DOHH2 (cell line): ENCODE results near the gene PRIM1.

Experiments used
- H3F3A ChIP-seq: fragments of 200-600 bp; sonication (generic), shearing (Covaris generic); 2 replicates; pipeline ENCODE4 v1.6.0; 2016; ENCODE audit warnings: antibody characterized with exemption, mild to moderate bottlenecking; ENCODE audit not compliant: control insufficient read depth, insufficient read depth
- H3K27ac ChIP-seq: fragments of 200-600 bp; sonication (generic); 2 replicates; pipeline ENCODE4 v1.5.1; 2014; ENCODE audit warnings: low read depth, mild to moderate bottlenecking, low read length, moderate library complexity
- H3K27me3 ChIP-seq: fragments of 200-600 bp; sonication (generic); 2 replicates; pipeline ENCODE4 v1.6.1; 2014; ENCODE audit warnings: mild to moderate bottlenecking, low read length, mixed read lengths; ENCODE audit not compliant: control insufficient read depth
- H3K36me3 ChIP-seq: fragments of 200-600 bp; sonication (generic); 2 replicates; pipeline ENCODE4 v1.6.1; 2014; ENCODE audit warnings: mild to moderate bottlenecking, low read length, moderate library complexity, mixed read lengths; ENCODE audit not compliant: control insufficient read depth
- H3K4me1 ChIP-seq: fragments of 200-600 bp; sonication (generic); 2 replicates; pipeline ENCODE4 v1.6.1; 2014; ENCODE audit warnings: mild to moderate bottlenecking, low read length, mixed read lengths; ENCODE audit not compliant: control insufficient read depth
- H3K4me2 ChIP-seq: fragments of 200-600 bp; sonication (generic); 2 replicates; pipeline ENCODE4 v1.6.0; 2014; ENCODE audit warnings: mild to moderate bottlenecking, low read length, moderate library complexity
- H3K4me3 ChIP-seq: fragments of 200-600 bp; sonication (generic); 2 replicates; pipeline ENCODE4 v1.5.1; 2014; ENCODE audit warnings: mild to moderate bottlenecking, low read length, mixed read lengths
- H3K79me2 ChIP-seq: fragments of 200-600 bp; sonication (generic); 2 replicates; pipeline ENCODE4 v1.6.1; 2014; ENCODE audit warnings: mild to moderate bottlenecking, low read length, mixed read lengths; ENCODE audit not compliant: control insufficient read depth
- H3K9me2 ChIP-seq: fragments of 200-600 bp; sonication (generic); replicated peaks from 2 replicates; pipeline ENCODE4 v1.6.1; 2014; ENCODE audit warnings: mild to moderate bottlenecking, low read length, mixed read lengths; ENCODE audit not compliant: control insufficient read depth
- H3K9me3 ChIP-seq: fragments of 200-600 bp; sonication (generic); 2 replicates; pipeline ENCODE4 v1.6.1; 2014; ENCODE audit warnings: antibody characterized with exemption, low read length, mixed read lengths; ENCODE audit not compliant: control insufficient read depth, insufficient read depth
- H4K20me1 ChIP-seq: fragments of 200-600 bp; sonication (generic); 2 replicates; pipeline ENCODE4 v1.6.0; 2014; ENCODE audit warnings: low read depth, mild to moderate bottlenecking, antibody characterized with exemption, low read length, moderate library complexity; ENCODE audit not compliant: control insufficient read depth, insufficient read depth
- EZH2phosphoT487 ChIP-seq: fragments of 200-600 bp; sonication (generic); IDR thresholded peaks from 2 replicates; pipeline ENCODE4 v1.6.1; 2017; ENCODE audit warnings: borderline replicate concordance, mild to moderate bottlenecking, antibody characterized with exemption, low read length, moderate library complexity, mixed read lengths
- TF ChIP-seq, protein P1 (sequence below): fragments of 200-600 bp; sonication (generic); IDR thresholded peaks from one replicate; pipeline ENCODE4 v1.5.1; 2014; ENCODE audit warnings: antibody characterized with exemption, mild to moderate bottlenecking, low read depth, low read length; ENCODE audit not compliant: poor library complexity, severe bottlenecking

PRIM1 gene

DNA sequence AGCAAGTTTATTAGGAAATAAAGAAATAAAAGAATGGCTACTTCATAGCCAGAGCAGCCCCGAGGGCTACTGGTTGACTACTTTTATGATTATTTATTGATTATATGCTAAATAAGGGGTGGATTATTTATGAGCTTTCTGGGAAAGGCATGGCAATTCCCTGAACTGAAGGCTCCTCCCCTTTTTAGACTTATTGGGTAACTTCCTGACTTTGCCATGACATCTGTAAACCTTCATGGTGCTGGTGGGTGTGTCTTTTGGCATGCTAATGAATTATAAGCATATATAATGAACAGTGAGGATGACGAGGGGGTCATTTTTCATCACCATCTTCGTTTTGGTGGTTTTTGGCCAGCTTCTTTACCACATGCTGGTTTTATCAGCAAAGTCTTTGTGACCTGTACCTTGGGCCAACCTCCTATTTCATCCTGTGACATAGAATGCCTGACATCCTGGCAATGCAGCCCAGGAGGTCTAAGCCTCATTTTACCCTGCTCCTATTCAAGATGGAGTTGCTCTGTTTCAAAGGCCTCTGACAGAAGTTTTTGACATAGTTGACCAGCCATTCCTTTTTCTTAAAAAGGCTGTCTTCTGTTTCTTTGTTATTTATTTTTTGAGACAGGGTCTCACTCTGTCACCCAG is 53.0 kb downstream of the PRIM1 start:
- peaks cover 13% of the 10 kb centered on the region for H3K4me1 ChIP-seq
- TF ChIP-seq, protein P1, sequence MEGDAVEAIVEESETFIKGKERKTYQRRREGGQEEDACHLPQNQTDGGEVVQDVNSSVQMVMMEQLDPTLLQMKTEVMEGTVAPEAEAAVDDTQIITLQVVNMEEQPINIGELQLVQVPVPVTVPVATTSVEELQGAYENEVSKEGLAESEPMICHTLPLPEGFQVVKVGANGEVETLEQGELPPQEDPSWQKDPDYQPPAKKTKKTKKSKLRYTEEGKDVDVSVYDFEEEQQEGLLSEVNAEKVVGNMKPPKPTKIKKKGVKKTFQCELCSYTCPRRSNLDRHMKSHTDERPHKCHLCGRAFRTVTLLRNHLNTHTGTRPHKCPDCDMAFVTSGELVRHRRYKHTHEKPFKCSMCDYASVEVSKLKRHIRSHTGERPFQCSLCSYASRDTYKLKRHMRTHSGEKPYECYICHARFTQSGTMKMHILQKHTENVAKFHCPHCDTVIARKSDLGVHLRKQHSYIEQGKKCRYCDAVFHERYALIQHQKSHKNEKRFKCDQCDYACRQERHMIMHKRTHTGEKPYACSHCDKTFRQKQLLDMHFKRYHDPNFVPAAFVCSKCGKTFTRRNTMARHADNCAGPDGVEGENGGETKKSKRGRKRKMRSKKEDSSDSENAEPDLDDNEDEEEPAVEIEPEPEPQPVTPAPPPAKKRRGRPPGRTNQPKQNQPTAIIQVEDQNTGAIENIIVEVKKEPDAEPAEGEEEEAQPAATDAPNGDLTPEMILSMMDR, result no peak
- no peak for TF ChIP-seq EZH2phosphoT487
- no peaks in the 10 kb centered on the region for H4K20me1 ChIP-seq
- H3K27ac ChIP-seq, result no peak overlapping the region
- no peaks in the 10 kb centered on the region for H3K79me2 ChIP-seq
- 0 out of 2 replicates have a peak, but pooled peaks cover 2% of the 10 kb centered on the region for H3F3A ChIP-seq
- H3K9me2 ChIP-seq, result no peaks in the 10 kb centered on the region
- H3K4me3 ChIP-seq, result no peak overlapping the region
- no peak overlapping the region for H3K4me2 ChIP-seq
- H3K9me3 ChIP-seq, result no peaks in the 10 kb centered on the region
- no peaks in the 10 kb centered on the region for H3K36me3 ChIP-seq
- no peaks in the 10 kb centered on the region for H3K27me3 ChIP-seq

DNA sequence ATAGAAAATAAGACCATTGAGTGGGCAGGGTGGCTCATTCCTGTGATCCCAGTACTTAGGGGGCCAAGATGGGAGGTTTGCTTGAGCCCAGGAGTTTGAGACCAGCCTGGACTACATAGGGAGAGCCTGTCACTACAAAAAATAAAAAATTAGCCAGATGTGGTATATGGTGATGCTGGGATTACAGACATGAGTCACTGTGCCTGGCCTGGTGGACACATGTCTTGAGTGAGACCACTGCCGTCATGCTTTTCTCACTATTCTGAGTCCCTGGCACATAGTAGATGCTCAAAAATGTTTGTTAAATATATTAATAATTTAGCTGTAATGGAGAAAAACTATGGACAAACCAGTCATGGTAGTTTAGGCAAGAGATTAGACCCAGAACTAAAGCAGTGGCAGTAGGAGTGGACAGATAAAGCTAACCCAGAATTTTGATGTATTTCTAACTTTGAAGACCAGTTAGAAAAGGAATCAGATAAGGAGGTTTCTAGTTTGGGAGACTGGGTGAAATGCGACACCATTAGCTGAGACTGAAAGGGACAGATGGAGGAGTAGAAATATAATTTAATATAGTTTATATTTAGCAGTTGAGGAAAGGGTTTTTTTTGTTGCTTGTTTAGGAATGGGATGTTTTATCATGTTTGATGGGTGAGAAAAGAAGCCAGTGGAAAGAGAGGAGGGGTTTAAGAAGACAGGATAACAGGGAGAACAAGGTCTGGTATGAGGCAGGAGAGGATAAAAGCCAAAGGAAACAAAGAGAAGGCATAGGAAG is 56.6 kb downstream of the PRIM1 start:
- TF ChIP-seq, protein P1, result no peak
- TF ChIP-seq EZH2phosphoT487, result no peak
- Histone ChIP-seq H3K79me2 (no peaks in the 10 kb centered on the region), H3K27ac (no peak overlapping the region), H3K36me3 (no peaks in the 10 kb centered on the region), H3K9me3 (no peaks in the 10 kb centered on the region), H3F3A (no peaks in the 10 kb centered on the region; the same call in 1 of the 2 replicates), H3K4me2 (no peak overlapping the region), H3K27me3 (no peaks in the 10 kb centered on the region), H3K4me3 (no peak overlapping the region), H3K9me2 (no peaks in the 10 kb centered on the region), H4K20me1 (no peaks in the 10 kb centered on the region), H3K4me1 (peaks cover 6% of the 10 kb centered on the region)

DNA sequence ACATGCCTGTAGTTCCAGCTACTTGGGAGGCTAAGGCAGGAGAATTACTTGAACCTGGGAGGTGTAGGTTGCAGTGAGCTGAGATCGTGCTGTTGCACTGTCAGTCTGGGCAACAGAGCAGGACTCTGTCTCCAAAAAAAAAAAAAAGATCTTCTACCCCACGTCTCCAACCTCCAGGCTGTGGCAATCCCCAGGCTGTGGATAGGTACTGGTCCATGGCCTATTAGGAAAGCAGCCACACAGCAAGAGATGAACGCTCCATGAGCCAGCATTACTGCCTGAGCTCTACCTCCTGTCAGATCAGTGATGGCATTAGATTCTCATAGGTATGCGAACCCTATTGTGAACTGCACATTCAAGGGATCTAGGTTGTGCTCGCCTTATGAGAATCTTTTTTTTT is 58.0 kb downstream of the PRIM1 start:
- Histone ChIP-seq H3K36me3 (no peaks in the 10 kb centered on the region; the same call in 1 of the 2 replicates), H3K27me3 (no peaks in the 10 kb centered on the region), H3K27ac (no peak overlapping the region), H3F3A (peaks cover 3% of the 10 kb centered on the region; the same call in 1 of the 2 replicates), H4K20me1 (no peaks in the 10 kb centered on the region), H3K9me3 (no peaks in the 10 kb centered on the region), H3K4me3 (no peak overlapping the region), H3K4me1 (no peaks in the 10 kb centered on the region; the same call in 1 of the 2 replicates), H3K79me2 (peaks cover 8% of the 10 kb centered on the region), H3K9me2 (no peaks in the 10 kb centered on the region), H3K4me2 (no peak overlapping the region)
- TF ChIP-seq, protein P1, result no peak
- TF ChIP-seq EZH2phosphoT487, result no peak
